Endothelial cell of umbilical vein (primary cell): Measurements from ENCODE around the gene THEMIS. TPM values are rescaled to one million over a fixed set of nuclear protein-coding genes. Genes with fewer than 3 reads are reported as not detected.

Experiments used
- BruUV-seq: library from RNA; stranded (reverse); fragments of 400-500 nt; replicated peaks from 2 replicates; lab custom pipeline; 2021; lab: Mats Ljungman, UMichigan
- CTCF ChIA-PET: fragments of 300-600, 350-600 bp; sonication (Branson Sonifier 250); formaldehyde crosslinking; loops from one replicate; lab custom pipeline; 2021; ENCODE audit warnings: antibody characterized with exemption, inconsistent platforms; lab: Charles Lee
- POLR2A ChIA-PET: fragments of 300-600, 350-600 bp; sonication (Branson Sonifier 250); formaldehyde crosslinking; loops from one replicate; lab custom pipeline; 2021; ENCODE audit warnings: antibody characterized with exemption, inconsistent platforms; lab: Charles Lee
- DNase-seq: peaks from one replicate; pipeline ENCODE4 v3.0.0-alpha.2; 2011; ENCODE audit warnings: low read depth, low spot score
- FAIRE-seq: peaks from 2 replicates; lab custom pipeline; 2011; peaks lifted over from hg19 to GRCh38; lab: Jason Lieb, UNC
- H2AFZ ChIP-seq: 2 replicates; pipeline ENCODE4 v1.6.0; 2012; ENCODE audit warnings: low read depth, low read length, control low read depth, inconsistent platforms
- H3K27ac ChIP-seq: 2 replicates; pipeline ENCODE4 v1.5.1; 2011; ENCODE audit warnings: low read depth, mild to moderate bottlenecking, control low read depth, low read length, moderate library complexity; ENCODE audit not compliant: insufficient read depth
- H3K27me3 ChIP-seq, 2 experiments: 2 replicates each; pipeline versions ENCODE4 v1.6.0 to v1.6.1; 2011; ENCODE audit warnings: low read length in 2 of 2, mixed read lengths in 1 of 2; ENCODE audit not compliant: control insufficient read depth in 2 of 2, insufficient read depth in 2 of 2
- H3K36me3 ChIP-seq, 2 experiments: 2 replicates in 1 of 2; 3 replicates in 1 of 2; pipeline ENCODE4 v1.5.1; 2011; ENCODE audit warnings: low read length in 2 of 2, mild to moderate bottlenecking in 1 of 2, moderate library complexity in 1 of 2; ENCODE audit not compliant: control insufficient read depth in 2 of 2, insufficient read depth in 2 of 2; ENCODE audit errors: extremely low read depth in 1 of 2
- H3K4me1 ChIP-seq: 3 replicates; pipeline ENCODE4 v1.5.1; 2011; ENCODE audit warnings: mild to moderate bottlenecking, low read length; ENCODE audit not compliant: control insufficient read depth, insufficient read depth; ENCODE audit errors: extremely low read depth
- H3K4me2 ChIP-seq: 2 replicates; pipeline ENCODE4 v1.6.1; 2011; ENCODE audit warnings: low read length, control low read depth, mixed read lengths; ENCODE audit not compliant: insufficient read depth
- H3K4me3 ChIP-seq, 3 experiments: fragments of 200-600 bp in 1 of 3; sonication (generic), shearing (Covaris generic) in 1 of 3; replicated peaks in 1 of 3; 2 replicates each; pipeline ENCODE4 v1.5.1; 2011 to 2016; ENCODE audit warnings: control low read depth in 3 of 3, low read length in 3 of 3, mild to moderate bottlenecking in 2 of 3, inconsistent platforms in 1 of 3, low read depth in 1 of 3, moderate library complexity in 1 of 3; ENCODE audit not compliant: insufficient read depth in 1 of 3
- H3K79me2 ChIP-seq: 2 replicates; pipeline ENCODE4 v1.6.0; 2012; ENCODE audit warnings: low read length, inconsistent platforms; ENCODE audit not compliant: control insufficient read depth, insufficient read depth
- H3K9ac ChIP-seq: replicated peaks from 2 replicates; pipeline ENCODE3; 2011; ENCODE audit warnings: low read length, control low read depth; ENCODE audit not compliant: insufficient read depth; ENCODE audit errors: extremely low read depth
- H3K9me1 ChIP-seq: replicated peaks from 3 replicates; pipeline ENCODE4 v1.6.0; 2011; ENCODE audit warnings: mild to moderate bottlenecking, low read length; ENCODE audit not compliant: control insufficient read depth, insufficient read depth; ENCODE audit errors: extremely low read depth
- H3K9me3 ChIP-seq: replicated peaks from 2 replicates; pipeline ENCODE4 v1.5.1; 2012; ENCODE audit warnings: low read length, inconsistent platforms; ENCODE audit not compliant: control insufficient read depth, insufficient read depth
- H4K20me1 ChIP-seq: replicated peaks from 2 replicates; pipeline ENCODE3; 2011; ENCODE audit warnings: mild to moderate bottlenecking, low read length; ENCODE audit not compliant: control insufficient read depth, insufficient read depth; ENCODE audit errors: extremely low read depth
- CTCF ChIP-seq, 2 donors: IDR thresholded peaks; 1 replicate in 1 of 2; 2 replicates in 1 of 2; pipeline ENCODE4 v1.5.1; 2011; ENCODE audit warnings: low read length in 2 of 2, mild to moderate bottlenecking in 2 of 2, moderate library complexity in 2 of 2, control low read depth in 1 of 2, inconsistent platforms in 1 of 2, low read depth in 1 of 2; ENCODE audit not compliant: insufficient read depth in 1 of 2; ENCODE audit errors: extremely low read depth in 1 of 2
- EZH2 ChIP-seq: IDR thresholded peaks from 2 replicates; pipeline ENCODE4 v1.6.1; 2012; ENCODE audit warnings: borderline replicate concordance, low read depth, mild to moderate bottlenecking, moderate library complexity, low read length, inconsistent platforms; ENCODE audit not compliant: severe bottlenecking
- FOS ChIP-seq: IDR thresholded peaks from 2 replicates; pipeline ENCODE4 v1.6.1; 2011; ENCODE audit warnings: mild to moderate bottlenecking, low read length, moderate library complexity, borderline replicate concordance; ENCODE audit not compliant: insufficient read depth
- GATA2 ChIP-seq: IDR thresholded peaks from 2 replicates; pipeline ENCODE4 v1.7.0; 2011; ENCODE audit warnings: low read depth, mild to moderate bottlenecking, moderate library complexity, mixed read lengths, low read length; ENCODE audit not compliant: insufficient read length, insufficient read depth
- JUN ChIP-seq: IDR thresholded peaks from 2 replicates; pipeline ENCODE4 v1.6.1; 2011; ENCODE audit warnings: borderline replicate concordance, low read depth; ENCODE audit not compliant: insufficient read length, insufficient read depth
- MAX ChIP-seq: IDR thresholded peaks from 2 replicates; pipeline ENCODE4 v1.6.1; 2011; ENCODE audit not compliant: insufficient read depth, insufficient read length
- MYC ChIP-seq: IDR thresholded peaks from one replicate; pipeline ENCODE4 v1.6.1; 2011; ENCODE audit warnings: mild to moderate bottlenecking, low read depth, low read length
- POLR2A ChIP-seq: IDR thresholded peaks from 2 replicates; pipeline ENCODE4 v1.6.1; 2012; ENCODE audit warnings: low read depth, mild to moderate bottlenecking, control low read depth, low read length
- POLR2AphosphoS5 ChIP-seq: IDR thresholded peaks from 2 replicates; pipeline ENCODE4 v1.6.1; 2012; ENCODE audit warnings: low read depth, mild to moderate bottlenecking, control low read depth, low read length, moderate library complexity; ENCODE audit not compliant: insufficient read depth
- dilution Hi-C: fragments of 300-500 bp; cut with MboI; formaldehyde crosslinking; loops from one replicate; pipeline ENCODE4 v1.15.0; 2019; ENCODE audit warnings: low sequenced_read_pairs; ENCODE audit not compliant: extremely low pct_ligation_motif_present
- intact Hi-C: fragments of 100-400 bp; cut with micrococcal nuclease; formaldehyde crosslinking; loops from one replicate; pipeline ENCODE4 v1.10.0; 2022
- polyA plus RNA-seq, 4 experiments: library from polyadenylated mRNA; depleted of rRNA in 3 of 4; stranded (reverse) in 3 of 4; unstranded in 1 of 4; fragments of >200 nt; gene quantifications; 2 replicates each; pipeline versions ENCODE4 v1.2.1 to v1.2.3, GENCODE V29; 2011 to 2012; ENCODE audit warnings: missing spikeins in 1 of 4
- total RNA-seq: library from RNA; stranded (reverse); gene quantifications from 2 replicates; pipeline ENCODE4 v1.2.3, GENCODE V29; 2021

THEMIS gene
- total and polyA plus RNA-seq, 2 donors (not counting 3 experiments of a cell fraction or from before 2014, with no cell fraction given), result not detected

- Histone ChIP-seq H3K79me2 (no peaks in the 10 kb centered on the region), H3K27me3 (peaks cover 0 to 7% of the 10 kb centered on the region in 2 experiments), H3K9me1 (no peaks in the 10 kb centered on the region), H3K27ac (no peak overlapping the region), H3K9ac (no peak overlapping the region), H3K4me2 (no peak overlapping the region), H3K4me3 (no peak overlapping the region), H3K36me3 (no peaks in the 10 kb centered on the region), H3K4me1 (no peaks in the 10 kb centered on the region), H3K9me3 (no peaks in the 10 kb centered on the region), H4K20me1 (no peaks in the 10 kb centered on the region), H2AFZ (no peak overlapping the region)
- TF ChIP-seq CTCF (IDR thresholded peaks at IDR 0.05; ENCODE audit: extremely low read depth in 1 of 2, insufficient read depth in 1 of 2, low read depth in 1 of 2, low read length in 2 of 2) (no peak), POLR2A (no peak), GATA2 (no peak), EZH2 (no peak), MAX (no peak), FOS (no peak), JUN (no peak), POLR2AphosphoS5 (no peak), MYC (no peak)
- no TSS peak for BruUV-seq
- CTCF ChIA-PET, result interaction anchor here (1.9 to 2.8 kb wide), 5 partner anchors 117 to 992 kb away, joined by 6 to 100 read pairs (median 23); partner anchors contain the start of gene PTPRK
- DNase-seq (no peak), FAIRE-seq (no peak)
- POLR2A ChIA-PET, result no interaction called here
- dilution Hi-C loops, result no loop called here
- intact Hi-C loops, result loop anchor here (5.0 kb wide), 1 partner anchor 1634 kb away; no protein-coding TSS in a partner anchor
Measured at GRCh38 chr6:127738423-127738822, 162.4 kb downstream of the THEMIS start.
